Measurements from ENCODE around the gene SHISA8.

The SHISA8 gene

GRCh38 chr22:41913842-41914534 lies 886 bp downstream of the SHISA8 start:
- peak; percentile 60 for DNase-seq

- DNase-seq = no peak
Measured at GRCh38 chr22:41913040-41913719, 1.7 kb downstream of the SHISA8 start.

- DNase-seq = no peak
Measured at GRCh38 chr22:41912338-41913039, 2.4 kb downstream of the SHISA8 start.

- peak; percentile 65 for DNase-seq
Measured at GRCh38 chr22:41911001-41911611, 3.8 kb downstream of the SHISA8 start.

- peak; percentile 75 for DNase-seq
Measured at GRCh38 chr22:41910050-41911000, 4.5 kb downstream of the SHISA8 start.

- no peak for DNase-seq
Measured at GRCh38 chr22:41909310-41910049, 5.4 kb downstream of the SHISA8 start.

GRCh38 chr22:41908411-41909309 lies 6.2 kb downstream of the SHISA8 start:
- peak; percentile 65 for DNase-seq

- DNase-seq = no peak
Measured at GRCh38 chr22:41907436-41908401, 7.2 kb downstream of the SHISA8 start.

- DNase-seq = no peak
Measured at GRCh38 chr22:41906822-41907221, 8.1 kb downstream of the SHISA8 start.

- no peak for DNase-seq
Measured at GRCh38 chr22:41905411-41906202, 9.3 kb downstream of the SHISA8 start.

- DNase-seq = no peak
Measured at GRCh38 chr22:41904450-41905410, 10.1 kb downstream of the SHISA8 start.

- DNase-seq = no peak
Measured at GRCh38 chr22:41902932-41903421, 11.9 kb downstream of the SHISA8 start.

- no peak for DNase-seq
Measured at GRCh38 chr22:41902016-41902415, 12.9 kb downstream of the SHISA8 start.

- DNase-seq = no peak
Measured at GRCh38 chr22:41900652-41901312, 14.1 kb downstream of the SHISA8 start.

GRCh38 chr22:41899992-41900651 lies 14.8 kb downstream of the SHISA8 start:
- DNase-seq = no peak

- DNase-seq = no peak
Measured at GRCh38 chr22:41899110-41899509, 15.8 kb downstream of the SHISA8 start.

All from activated CD8-positive, alpha-beta memory T cell treated with anti-CD3 and anti-CD28 coated beads, Interleukin-2, amount 50 U/mL, for 48 hours (primary cell).